Activated CD4-positive, alpha-beta memory T cell treated with anti-CD3 and anti-CD28 coated beads, Interleukin-2, amount 10 ng/mL, durations not matched to agents 7 days and 5 days (primary cell): Measurements from ENCODE around the gene ERGIC3. TPM values are rescaled to one million over a fixed set of nuclear protein-coding genes. Genes with fewer than 3 reads are reported as not detected.

ENCODE experiments used
- CTCF ChIA-PET: fragments of 350-600 bp; sonication (Branson Sonifier 250); formaldehyde crosslinking; loops from one replicate; lab custom pipeline; 2021; ENCODE audit warnings: antibody characterized with exemption, inconsistent platforms; lab: Charles Lee
- POLR2A ChIA-PET: fragments of 350-600 bp; sonication (Branson Sonifier 250); formaldehyde crosslinking; loops from one replicate; lab custom pipeline; 2021; ENCODE audit warnings: antibody characterized with exemption; lab: Charles Lee
- DNase-seq: peaks from one replicate; pipeline ENCODE4 v3.0.0-alpha.2; 2020
- H3K27ac Mint-ChIP-seq: one replicate; pipeline ENCODE4 v1.8.0; 2021; ENCODE audit warnings: mild to moderate bottlenecking, mixed read lengths
- H3K27me3 Mint-ChIP-seq: one replicate; pipeline ENCODE4 v1.8.0; 2021; ENCODE audit warnings: mixed read lengths
- H3K36me3 Mint-ChIP-seq: one replicate; pipeline ENCODE4 v1.8.0; 2021; ENCODE audit warnings: low read depth, mixed read lengths
- H3K4me1 Mint-ChIP-seq: one replicate; pipeline ENCODE4 v1.8.0; 2021; ENCODE audit warnings: mixed read lengths
- H3K4me3 Mint-ChIP-seq: one replicate; pipeline ENCODE4 v1.8.0; 2021; ENCODE audit warnings: mild to moderate bottlenecking, mixed read lengths
- H3K9me3 Mint-ChIP-seq: one replicate; pipeline ENCODE4 v1.8.0; 2021; ENCODE audit warnings: mixed read lengths
- total RNA-seq, 2 experiments: library from RNA; stranded (reverse); gene quantifications; one replicate each; pipeline ENCODE4 v1.2.3, GENCODE V29; 2021

ERGIC3 gene
- total RNA-seq: 100 to 1,000 TPM; 126 TPM

GRCh38 chr20:35541783-35542662, at the start of gene ERGIC3:
Gene ERGIC3 (plus strand): TSS chr20:35542078. CDS start chr20:35542098, 20 bp downstream.
- Mint-ChIP-seq H3K27me3 (no peaks in the 10 kb centered on the region), H3K4me3 (peak within 1 kb of the TSS; percentile 89), H3K4me1 (peaks cover 23% of the 10 kb centered on the region), H3K9me3 (no peaks in the 10 kb centered on the region), H3K36me3 (peaks cover 5% of the 10 kb centered on the region), H3K27ac (peak within 1 kb of the TSS; percentile 84)
- CTCF ChIA-PET: interaction anchor here (0.7 to 1.1 kb wide), 3 partner anchors 74 to 994 kb away, joined by 3 to 6 read pairs (median 4); partner anchors contain the start of genes SCAND1 and SPAG4
- POLR2A ChIA-PET: interaction anchor here (0.8 to 2.2 kb wide), 15 partner anchors 10 to 411 kb away, joined by 3 to 13 read pairs (median 4); partner anchors contain the start of genes MMP24OS, RBM39 and SPAG4
- peak; percentile 98 for DNase-seq

- H3K27me3 Mint-ChIP-seq: no peaks in the 10 kb centered on the region
- peak overlapping the region; percentile 97 for H3K4me3 Mint-ChIP-seq
- H3K36me3 Mint-ChIP-seq: peaks cover 80% of the 10 kb centered on the region
- ChIA-PET CTCF (interaction anchor here (0.7 to 1.4 kb wide), 2 partner anchors 29 to 35 kb away, joined by 3 to 4 read pairs; no protein-coding TSS in a partner anchor), POLR2A (interaction anchor here (0.7 to 3.7 kb wide), 8 partner anchors 12 to 462 kb away, joined by 3 to 58 read pairs (median 20); partner anchors contain the start of genes CEP250, RBM39, SCAND1 and SPAG4)
- DNase-seq: no peak
- peaks cover 50% of the 10 kb centered on the region for H3K4me1 Mint-ChIP-seq
- H3K9me3 Mint-ChIP-seq: no peaks in the 10 kb centered on the region
- H3K27ac Mint-ChIP-seq: peak overlapping the region; percentile 99
Measured at GRCh38 chr20:35492352-35492751, 49.5 kb upstream of the ERGIC3 start.

DNA sequence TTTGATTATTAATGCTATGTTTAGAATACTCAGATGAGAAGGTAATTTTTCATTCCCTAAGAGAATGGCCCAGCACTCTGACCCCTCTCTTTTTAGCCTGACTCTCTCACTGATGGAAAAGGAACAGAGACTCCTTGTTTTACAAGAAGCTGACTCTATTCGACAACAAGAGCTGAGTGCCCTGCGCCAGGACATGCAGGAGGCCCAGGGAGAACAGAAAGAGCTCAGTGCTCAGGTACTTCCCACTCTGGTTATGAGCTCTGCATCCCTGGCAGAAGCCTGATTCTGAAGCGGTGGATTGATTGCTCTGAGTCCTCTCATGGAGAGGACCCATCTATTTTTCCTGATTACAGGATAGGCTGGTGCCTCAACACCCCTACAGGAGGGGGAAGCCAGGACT, 45.4 kb upstream of the ERGIC3 start:
- peaks cover 82% of the 10 kb centered on the region for H3K36me3 Mint-ChIP-seq
- ChIA-PET POLR2A (interaction anchor here (1.5 kb wide), 1 partner anchor 42 kb away, joined by 4 read pairs; no protein-coding TSS in a partner anchor), CTCF (no interaction called here)
- no peak for DNase-seq
- H3K27ac Mint-ChIP-seq: no peak overlapping the region
- H3K27me3 Mint-ChIP-seq: no peaks in the 10 kb centered on the region
- no peak overlapping the region for H3K4me3 Mint-ChIP-seq
- no peaks in the 10 kb centered on the region for H3K9me3 Mint-ChIP-seq
- H3K4me1 Mint-ChIP-seq: peaks cover 22% of the 10 kb centered on the region

GRCh38 chr20:35497320-35497719, 44.6 kb upstream of the ERGIC3 start:
- peaks cover 84% of the 10 kb centered on the region for H3K36me3 Mint-ChIP-seq
- H3K4me1 Mint-ChIP-seq: peaks cover 16% of the 10 kb centered on the region
- POLR2A ChIA-PET: interaction anchor here (1.5 kb wide), 1 partner anchor 43 kb away, joined by 4 read pairs; no protein-coding TSS in a partner anchor
- H3K27me3 Mint-ChIP-seq: no peaks in the 10 kb centered on the region
- no peak for DNase-seq
- no peaks in the 10 kb centered on the region for H3K9me3 Mint-ChIP-seq
- no peak overlapping the region for H3K4me3 Mint-ChIP-seq
- H3K27ac Mint-ChIP-seq: no peak overlapping the region
- CTCF ChIA-PET: interaction anchor here (1.4 kb wide), 1 partner anchor 104 kb away, joined by 3 read pairs; no protein-coding TSS in a partner anchor

GRCh38 chr20:35497780-35498189, 44.1 kb upstream of the ERGIC3 start:
- Mint-ChIP-seq H3K9me3 (no peaks in the 10 kb centered on the region), H3K27ac (no peak overlapping the region), H3K4me3 (no peak overlapping the region), H3K27me3 (no peaks in the 10 kb centered on the region), H3K4me1 (peaks cover 12% of the 10 kb centered on the region), H3K36me3 (peaks cover 86% of the 10 kb centered on the region)
- DNase-seq: no peak
- CTCF ChIA-PET: interaction anchor here (0.5 to 1.4 kb wide), 2 partner anchors 104 to 1370 kb away, joined by 3 read pairs; no protein-coding TSS in a partner anchor
- POLR2A ChIA-PET: no interaction called here

GRCh38 chr20:35499271-35499670, 42.6 kb upstream of the ERGIC3 start:
- Mint-ChIP-seq H3K36me3 (peaks cover 84% of the 10 kb centered on the region), H3K27ac (no peak overlapping the region), H3K4me3 (no peak overlapping the region), H3K4me1 (peaks cover 10% of the 10 kb centered on the region), H3K9me3 (no peaks in the 10 kb centered on the region), H3K27me3 (no peaks in the 10 kb centered on the region)
- ChIA-PET POLR2A (interaction anchor here (1.5 to 2.0 kb wide), 2 partner anchors 8 to 10 kb away, joined by 3 to 11 read pairs; no protein-coding TSS in a partner anchor), CTCF (interaction anchor here (0.9 kb wide), 1 partner anchor 8 kb away, joined by 3 read pairs; no protein-coding TSS in a partner anchor)
- no peak for DNase-seq

DNA sequence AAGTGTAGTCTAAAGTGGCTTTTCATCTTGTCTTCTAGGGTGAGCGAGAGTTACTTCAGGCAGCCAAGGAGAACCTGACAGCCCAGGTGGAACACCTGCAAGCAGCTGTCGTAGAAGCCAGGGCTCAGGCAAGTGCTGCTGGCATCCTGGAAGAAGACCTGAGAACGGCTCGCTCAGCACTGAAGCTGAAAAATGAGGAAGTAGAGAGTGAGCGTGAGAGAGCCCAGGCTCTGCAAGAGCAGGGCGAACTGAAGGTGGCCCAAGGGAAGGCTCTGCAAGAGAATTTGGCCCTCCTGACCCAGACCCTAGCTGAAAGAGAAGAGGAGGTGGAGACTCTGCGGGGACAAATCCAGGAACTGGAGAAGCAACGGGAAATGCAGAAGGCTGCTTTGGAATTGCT, 39.5 kb upstream of the ERGIC3 start:
- Mint-ChIP-seq H3K27ac (no peak overlapping the region), H3K4me1 (peaks cover 36% of the 10 kb centered on the region), H3K27me3 (no peaks in the 10 kb centered on the region), H3K9me3 (no peaks in the 10 kb centered on the region), H3K4me3 (no peak overlapping the region), H3K36me3 (peaks cover 83% of the 10 kb centered on the region)
- CTCF ChIA-PET: interaction anchor here (1.4 kb wide), 1 partner anchor 117 kb away, joined by 3 read pairs; no protein-coding TSS in a partner anchor
- POLR2A ChIA-PET: interaction anchor here (0.6 to 1.3 kb wide), 4 partner anchors 39 to 452 kb away, joined by 3 to 4 read pairs (median 3); partner anchors contain the start of genes ERGIC3 and SCAND1
- DNase-seq: no peak

- H3K4me3 Mint-ChIP-seq: no peak overlapping the region
- H3K27ac Mint-ChIP-seq: no peak overlapping the region
- no peak for DNase-seq
- H3K4me1 Mint-ChIP-seq: peaks cover 36% of the 10 kb centered on the region
- POLR2A ChIA-PET: interaction anchor here (1.0 to 2.2 kb wide), 3 partner anchors 12 to 451 kb away, joined by 3 to 17 read pairs (median 4); partner anchors contain the start of gene SCAND1
- H3K27me3 Mint-ChIP-seq: no peaks in the 10 kb centered on the region
- peaks cover 79% of the 10 kb centered on the region for H3K36me3 Mint-ChIP-seq
- no peaks in the 10 kb centered on the region for H3K9me3 Mint-ChIP-seq
- CTCF ChIA-PET: interaction anchor here (1.1 to 1.4 kb wide), 2 partner anchors 12 to 116 kb away, joined by 3 read pairs; no protein-coding TSS in a partner anchor
Measured at GRCh38 chr20:35503281-35503680, 38.6 kb upstream of the ERGIC3 start.

DNA sequence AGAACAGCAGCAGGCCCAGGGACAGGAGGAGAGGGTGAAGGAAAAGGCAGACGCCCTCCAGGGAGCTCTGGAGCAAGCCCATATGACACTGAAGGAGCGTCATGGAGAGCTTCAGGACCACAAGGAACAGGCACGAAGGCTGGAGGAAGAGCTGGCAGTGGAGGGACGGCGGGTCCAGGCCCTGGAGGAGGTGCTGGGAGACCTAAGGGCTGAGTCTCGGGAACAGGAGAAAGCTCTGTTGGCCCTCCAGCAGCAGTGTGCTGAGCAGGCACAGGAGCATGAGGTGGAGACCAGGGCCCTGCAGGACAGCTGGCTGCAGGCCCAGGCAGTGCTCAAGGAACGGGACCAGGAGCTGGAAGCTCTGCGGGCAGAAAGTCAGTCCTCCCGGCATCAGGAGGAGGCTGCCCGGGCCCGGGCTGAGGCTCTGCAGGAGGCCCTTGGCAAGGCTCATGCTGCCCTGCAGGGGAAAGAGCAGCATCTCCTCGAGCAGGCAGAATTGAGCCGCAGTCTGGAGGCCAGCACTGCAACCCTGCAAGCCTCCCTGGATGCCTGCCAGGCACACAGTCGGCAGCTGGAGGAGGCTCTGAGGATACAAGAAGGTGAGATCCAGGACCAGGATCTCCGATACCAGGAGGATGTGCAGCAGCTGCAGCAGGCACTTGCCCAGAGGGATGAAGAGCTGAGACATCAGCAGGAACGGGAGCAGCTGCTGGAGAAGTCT, 37.9 kb upstream of the ERGIC3 start:
- peaks cover 81% of the 10 kb centered on the region for H3K36me3 Mint-ChIP-seq
- POLR2A ChIA-PET: interaction anchor here (1.3 to 2.2 kb wide), 2 partner anchors 13 to 50 kb away, joined by 4 to 17 read pairs; no protein-coding TSS in a partner anchor
- no peak for DNase-seq
- H3K27ac Mint-ChIP-seq: no peak overlapping the region
- no peak overlapping the region for H3K4me3 Mint-ChIP-seq
- CTCF ChIA-PET: interaction anchor here (1.1 kb wide), 1 partner anchor 13 kb away, joined by 3 read pairs; no protein-coding TSS in a partner anchor
- H3K9me3 Mint-ChIP-seq: no peaks in the 10 kb centered on the region
- H3K27me3 Mint-ChIP-seq: no peaks in the 10 kb centered on the region
- H3K4me1 Mint-ChIP-seq: peaks cover 36% of the 10 kb centered on the region

DNA sequence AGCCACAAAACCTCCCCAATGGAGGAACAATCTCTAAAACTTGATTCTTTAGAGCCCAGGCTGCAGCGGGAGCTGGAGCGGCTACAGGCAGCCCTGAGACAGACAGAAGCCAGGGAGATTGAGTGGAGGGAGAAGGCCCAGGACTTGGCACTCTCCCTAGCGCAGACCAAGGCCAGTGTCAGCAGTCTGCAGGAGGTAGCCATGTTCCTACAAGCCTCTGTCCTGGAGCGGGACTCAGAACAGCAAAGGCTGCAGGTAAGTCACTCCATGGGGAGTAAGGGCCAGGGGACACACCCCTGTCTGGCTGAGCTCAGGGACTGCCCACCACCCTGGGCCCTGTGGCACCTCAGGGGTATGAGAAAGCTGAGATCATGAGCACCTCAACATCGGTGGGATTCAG, 37.1 kb upstream of the ERGIC3 start:
- ChIA-PET CTCF (no interaction called here), POLR2A (interaction anchor here (1.0 to 2.2 kb wide), 2 partner anchors 11 to 14 kb away, joined by 3 to 17 read pairs; no protein-coding TSS in a partner anchor)
- Mint-ChIP-seq H3K27me3 (no peaks in the 10 kb centered on the region), H3K4me3 (no peak overlapping the region), H3K4me1 (peaks cover 36% of the 10 kb centered on the region), H3K27ac (no peak overlapping the region), H3K36me3 (peaks cover 82% of the 10 kb centered on the region), H3K9me3 (no peaks in the 10 kb centered on the region)
- no peak for DNase-seq

- Mint-ChIP-seq H3K27ac (peak overlapping the region; percentile 11), H3K4me3 (no peak overlapping the region), H3K36me3 (peaks cover 76% of the 10 kb centered on the region), H3K9me3 (no peaks in the 10 kb centered on the region), H3K4me1 (peaks cover 36% of the 10 kb centered on the region), H3K27me3 (no peaks in the 10 kb centered on the region)
- POLR2A ChIA-PET: interaction anchor here (0.7 kb wide), 2 partner anchors 10 to 14 kb away, joined by 3 to 4 read pairs; no protein-coding TSS in a partner anchor
- CTCF ChIA-PET: no interaction called here
- no peak for DNase-seq
Measured at GRCh38 chr20:35506179-35506578, 35.7 kb upstream of the ERGIC3 start.
